GOT3 (cell line): ENCODE results near the gene CCNF.
A peak's percentile ranks its signal among the peaks of the same experiment; 100 is the strongest.
"Not testable (repeated sequence)": the region's sequence is repeated elsewhere in the genome, so short reads cannot be mapped to it uniquely, and the experiment has no call there.

Experiments used
- DNase-seq: peaks from one replicate; lab custom pipeline; 2025; ENCODE audit warnings: mixed read lengths; lab: John Stamatoyannopoulos, UW

CCNF gene

DNA sequence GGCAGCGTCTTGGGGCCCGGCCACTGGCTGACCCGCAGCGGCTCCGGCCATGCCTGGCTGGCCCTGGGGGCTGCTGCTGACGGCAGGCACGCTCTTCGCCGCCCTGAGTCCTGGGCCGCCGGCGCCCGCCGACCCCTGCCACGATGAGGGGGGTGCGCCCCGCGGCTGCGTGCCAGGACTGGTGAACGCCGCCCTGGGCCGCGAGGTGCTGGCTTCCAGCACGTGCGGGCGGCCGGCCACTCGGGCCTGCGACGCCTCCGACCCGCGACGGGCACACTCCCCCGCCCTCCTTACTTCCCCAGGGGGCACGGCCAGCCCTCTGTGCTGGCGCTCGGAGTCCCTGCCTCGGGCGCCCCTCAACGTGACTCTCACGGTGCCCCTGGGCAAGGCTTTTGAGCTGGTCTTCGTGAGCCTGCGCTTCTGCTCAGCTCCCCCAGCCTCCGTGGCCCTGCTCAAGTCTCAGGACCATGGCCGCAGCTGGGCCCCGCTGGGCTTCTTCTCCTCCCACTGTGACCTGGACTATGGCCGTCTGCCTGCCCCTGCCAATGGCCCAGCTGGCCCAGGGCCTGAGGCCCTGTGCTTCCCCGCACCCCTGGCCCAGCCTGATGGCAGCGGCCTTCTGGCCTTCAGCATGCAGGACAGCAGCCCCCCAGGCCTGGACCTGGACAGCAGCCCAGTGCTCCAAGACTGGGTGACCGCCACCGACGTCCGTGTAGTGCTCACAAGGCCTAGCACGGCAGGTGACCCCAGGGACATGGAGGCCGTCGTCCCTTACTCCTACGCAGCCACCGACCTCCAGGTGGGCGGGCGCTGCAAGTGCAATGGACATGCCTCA lies 42.6 kb downstream of the CCNF start:
- DNase-seq, result no peak

DNA sequence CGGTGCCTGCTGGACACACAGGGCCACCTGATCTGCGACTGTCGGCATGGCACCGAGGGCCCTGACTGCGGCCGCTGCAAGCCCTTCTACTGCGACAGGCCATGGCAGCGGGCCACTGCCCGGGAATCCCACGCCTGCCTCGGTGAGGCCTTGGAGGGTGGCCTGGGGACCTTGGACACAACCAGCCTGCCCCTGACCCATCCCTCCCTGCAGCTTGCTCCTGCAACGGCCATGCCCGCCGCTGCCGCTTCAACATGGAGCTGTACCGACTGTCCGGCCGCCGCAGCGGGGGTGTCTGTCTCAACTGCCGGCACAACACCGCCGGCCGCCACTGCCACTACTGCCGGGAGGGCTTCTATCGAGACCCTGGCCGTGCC lies 43.2 kb downstream of the CCNF start:
- no peak for DNase-seq

GRCh38 chr16:2472885-2473445 lies 43.7 kb downstream of the CCNF start:
- DNase-seq, result no peak

GRCh38 chr16:2473446-2473926 lies 44.2 kb downstream of the CCNF start:
- no peak for DNase-seq

DNA sequence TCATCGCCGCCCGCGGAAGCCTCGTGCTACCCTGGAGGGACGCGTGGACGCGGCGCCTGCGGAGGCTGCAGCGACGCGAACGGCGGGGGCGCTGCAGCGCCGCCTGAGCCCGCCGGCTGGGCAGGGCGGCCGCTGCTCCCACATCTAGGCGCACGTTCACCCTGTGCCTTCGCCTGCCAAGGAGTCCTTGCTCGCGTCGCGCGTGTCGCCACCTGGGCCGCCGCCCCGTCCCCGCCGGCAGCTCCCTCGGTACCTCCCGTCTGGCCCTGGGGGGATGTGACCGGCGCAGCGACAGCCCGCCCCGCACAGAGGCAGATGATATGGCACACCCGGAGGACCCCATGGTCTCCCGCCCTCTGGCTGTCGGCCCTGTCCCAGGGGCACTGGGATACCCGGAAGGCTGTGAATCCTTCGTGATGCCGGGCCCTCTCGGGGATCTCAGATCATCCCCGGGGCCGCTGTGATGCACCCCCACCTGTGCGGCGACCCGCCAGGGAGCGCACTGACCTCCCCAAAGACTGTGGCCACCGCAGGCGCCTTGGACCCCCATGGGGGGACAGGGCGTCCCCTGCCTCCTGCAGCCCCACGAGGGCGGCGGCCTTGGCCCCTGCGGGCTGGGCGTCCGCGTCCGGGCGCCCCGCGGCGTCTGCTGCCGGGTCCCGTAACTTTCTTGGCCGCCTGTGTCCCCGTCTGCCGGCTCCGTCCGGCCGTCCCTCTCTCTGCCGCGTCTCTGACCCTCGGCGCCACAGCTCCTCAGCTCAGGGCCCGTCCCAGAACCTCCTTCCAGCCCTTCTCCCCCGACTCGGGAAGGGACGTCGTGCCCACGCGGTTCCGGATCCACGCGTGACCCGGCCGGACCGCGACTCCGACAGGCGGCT lies 45.0 kb downstream of the CCNF start:
- no peak for DNase-seq

DNA sequence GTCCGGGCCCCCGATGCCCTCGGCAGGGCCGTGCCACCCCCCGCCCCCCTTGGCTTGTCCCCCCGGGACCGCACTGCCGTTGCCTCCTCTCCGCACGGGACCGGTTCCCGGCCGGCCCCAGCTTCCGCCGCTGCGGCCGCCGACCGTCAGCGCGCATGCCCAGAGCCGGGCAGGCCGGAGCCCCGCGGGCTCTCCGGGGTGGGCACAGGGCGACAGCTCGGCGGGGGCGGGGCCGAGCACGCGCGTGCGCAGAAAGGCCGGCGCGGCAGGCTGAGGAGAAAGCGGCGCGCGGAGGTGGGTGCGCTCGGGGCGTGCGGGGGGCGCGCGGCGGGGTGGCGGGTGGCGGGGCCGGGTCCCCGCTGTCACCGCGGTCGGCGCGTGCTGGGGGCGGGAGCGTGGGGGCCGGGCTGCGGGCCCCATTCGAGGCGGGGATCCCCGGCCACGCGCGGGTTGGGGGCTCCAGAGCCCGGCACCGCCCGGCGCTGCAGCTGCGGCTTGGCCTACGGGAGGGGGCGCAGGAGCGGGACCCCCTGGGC lies 45.7 kb downstream of the CCNF start, which contains the start of gene TBC1D24:
TSS of gene TBC1D24 (plus strand) at position 251 of the 536 bp plus-strand sequence. CDS start 21,022 bp downstream, outside the sequence.
- DNase-seq, result peak; percentile 68

DNA sequence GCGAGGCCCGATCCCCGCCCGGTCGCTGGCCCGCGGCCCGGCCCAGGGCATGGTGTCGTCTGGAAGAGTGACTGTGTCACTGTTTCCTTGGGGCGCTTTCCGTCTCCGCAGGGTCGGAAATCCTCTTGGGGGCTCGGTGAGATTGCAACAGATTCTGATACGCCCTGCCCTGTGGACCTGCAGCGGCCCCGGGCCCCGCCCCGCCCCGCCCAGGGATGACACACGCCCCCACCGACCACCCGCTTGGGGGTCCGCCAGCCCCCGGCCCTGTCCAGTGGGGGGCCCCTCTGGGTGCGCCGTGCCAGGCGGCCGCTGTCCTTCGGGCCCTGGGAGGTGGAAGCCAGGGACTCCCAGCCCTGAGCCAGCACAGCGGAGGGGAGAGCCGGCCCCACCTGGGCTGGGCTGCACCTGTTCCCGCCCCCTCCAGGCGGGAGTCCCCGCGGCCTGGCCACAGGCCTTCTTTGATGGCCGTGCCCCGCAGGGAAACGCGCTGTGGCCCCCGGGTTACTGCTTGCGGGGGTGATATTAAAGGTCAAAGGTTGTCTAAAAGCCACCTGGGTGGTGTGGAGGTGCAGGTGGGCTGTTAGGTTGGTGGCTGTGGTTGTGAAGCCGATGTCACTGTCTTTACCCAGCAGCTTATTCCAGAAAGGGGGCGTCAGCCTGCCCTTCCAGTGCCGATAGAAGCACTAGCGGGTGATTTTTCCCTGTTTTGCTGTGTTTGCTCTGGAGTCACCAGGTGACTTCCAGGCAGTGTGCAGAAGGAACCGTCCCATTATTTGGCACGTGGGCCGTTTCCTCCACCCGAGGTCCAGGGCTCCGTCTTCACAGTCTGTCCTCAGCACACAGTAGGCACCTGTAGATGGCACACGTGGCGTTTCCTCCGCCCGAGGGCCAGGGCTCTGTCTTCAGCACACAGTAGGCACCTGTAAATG lies 46.4 kb downstream of the CCNF start:
- no peak for DNase-seq

- DNase-seq, result no peak
These were observed 47.1 kb downstream of the CCNF start for GRCh38 chr16:2476345-2476720.

DNA sequence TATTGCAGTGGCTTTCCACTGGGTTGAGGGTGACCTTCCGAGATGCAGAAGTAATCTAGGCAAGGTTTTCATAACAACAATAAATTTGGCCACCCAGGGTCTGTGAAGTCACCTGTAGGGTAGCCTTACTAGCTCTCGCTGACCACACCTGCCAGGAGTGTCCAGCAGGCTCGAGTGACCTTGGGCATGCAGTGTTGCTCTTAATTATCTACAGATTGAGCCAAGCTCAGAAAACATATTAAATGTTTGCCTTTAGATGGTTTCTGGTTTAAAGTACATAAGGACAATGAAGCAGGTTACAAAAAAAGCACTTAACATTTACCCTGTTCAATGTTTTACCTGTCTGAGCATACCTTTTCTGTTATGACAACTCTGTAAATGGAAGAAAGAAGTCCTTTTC lies 47.5 kb downstream of the CCNF start:
- DNase-seq, result no peak

DNA sequence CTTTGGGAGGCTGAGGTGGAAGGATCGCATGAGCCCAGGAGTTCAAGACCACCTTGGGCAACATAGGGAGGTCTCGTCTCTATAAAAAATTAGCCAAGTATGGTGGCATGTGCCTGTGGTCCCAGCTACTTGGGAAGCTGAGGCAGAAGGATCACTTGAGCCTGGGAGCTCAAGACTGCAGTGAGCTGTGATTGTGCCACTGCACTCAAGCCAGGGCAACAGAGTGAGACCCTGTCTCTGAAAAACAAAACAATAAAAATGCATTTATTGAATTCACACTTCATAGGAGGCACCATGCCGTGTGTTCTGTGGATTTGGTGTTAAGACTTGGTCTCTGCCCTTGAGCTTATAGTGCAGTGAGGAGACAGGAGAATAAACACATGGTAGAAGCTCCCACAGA lies 48.1 kb downstream of the CCNF start:
- DNase-seq, result no peak

DNA sequence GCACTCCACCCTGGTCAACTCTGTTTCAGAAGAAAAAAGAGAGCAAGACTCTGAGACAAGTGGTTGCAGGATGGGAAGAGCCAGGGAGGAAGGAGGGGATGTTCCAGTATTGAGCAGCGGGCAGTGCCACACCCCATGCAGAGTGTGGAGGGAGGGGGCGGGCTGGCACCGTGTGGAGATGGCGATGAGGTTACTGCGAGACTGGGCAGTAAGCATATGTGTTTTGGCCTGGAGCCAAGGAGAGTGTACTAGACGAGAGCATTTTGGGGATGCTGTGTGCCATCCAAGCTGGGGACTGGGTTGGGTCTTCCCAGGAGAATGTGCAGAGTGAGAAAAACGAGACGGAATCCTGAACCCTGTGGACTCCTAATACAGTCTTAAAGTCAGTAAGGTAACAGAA lies 49.0 kb downstream of the CCNF start:
- no peak for DNase-seq

- DNase-seq, result not testable (repeated sequence)
These were observed 50.7 kb downstream of the CCNF start for GRCh38 chr16:2479996-2480395.

DNA sequence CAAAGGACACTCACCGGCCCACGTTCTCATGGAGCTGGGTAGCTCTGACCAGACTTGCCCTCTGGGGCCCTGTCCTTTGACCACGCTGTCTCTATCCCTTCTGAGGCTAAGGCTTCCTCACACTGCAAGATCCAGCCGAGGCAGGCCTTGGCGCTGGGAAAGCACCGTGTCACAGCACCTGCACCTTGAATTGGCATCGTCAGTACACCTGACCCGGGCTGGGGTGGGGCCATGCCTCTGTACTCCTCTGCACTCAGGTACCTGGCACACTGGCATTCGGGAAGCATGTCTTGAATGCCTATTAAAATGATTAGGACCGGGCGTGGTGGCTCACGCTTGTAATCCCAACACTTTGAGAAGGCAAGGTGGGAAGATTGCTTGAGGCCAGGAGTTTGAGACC lies 51.7 kb downstream of the CCNF start:
- no peak for DNase-seq

- no peak for DNase-seq
These were observed 52.4 kb downstream of the CCNF start for GRCh38 chr16:2481676-2482075.

- DNase-seq, result no peak
These were observed 53.0 kb downstream of the CCNF start for GRCh38 chr16:2482249-2482648.

- DNase-seq, result no peak
These were observed 53.7 kb downstream of the CCNF start for GRCh38 chr16:2482708-2483534.

GRCh38 chr16:2483939-2484897 lies 55.0 kb downstream of the CCNF start:
- DNase-seq, result no peak

DNA sequence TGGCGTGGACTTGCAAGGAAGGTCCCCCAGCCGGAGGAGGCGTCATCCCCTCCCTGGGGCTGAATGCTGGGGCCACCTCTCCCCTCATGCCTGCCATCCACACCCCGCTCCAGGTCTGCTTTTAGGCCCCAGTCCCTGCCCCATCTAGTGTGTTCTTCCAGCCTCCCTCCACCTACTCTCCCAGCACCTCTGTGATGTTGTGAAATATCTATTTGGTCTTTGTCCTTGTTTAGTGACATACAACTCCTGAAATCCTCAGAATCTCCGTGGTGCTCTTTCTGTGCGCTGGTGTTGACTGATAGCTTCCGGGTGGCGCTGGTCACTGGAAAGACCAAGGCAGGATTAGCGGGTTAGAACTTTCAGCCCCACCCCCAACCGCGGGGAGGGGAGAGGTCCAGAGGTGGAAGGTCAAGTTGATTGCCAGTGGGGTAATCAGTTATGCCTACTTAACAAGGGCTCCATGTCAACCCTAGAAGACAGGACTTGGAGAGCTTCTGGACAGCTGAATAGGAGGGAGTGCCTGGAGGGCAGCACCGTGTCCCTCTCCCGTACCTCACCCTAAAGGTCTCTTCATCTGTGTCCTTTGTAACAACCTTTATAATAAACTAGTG lies 55.8 kb downstream of the CCNF start:
- no peak for DNase-seq
